Measurements from ENCODE around the gene SNW1.
"Not testable (repeated sequence)": the region's sequence is repeated elsewhere in the genome, so short reads cannot be mapped to it uniquely, and the experiment has no call there.

The SNW1 gene

DNA sequence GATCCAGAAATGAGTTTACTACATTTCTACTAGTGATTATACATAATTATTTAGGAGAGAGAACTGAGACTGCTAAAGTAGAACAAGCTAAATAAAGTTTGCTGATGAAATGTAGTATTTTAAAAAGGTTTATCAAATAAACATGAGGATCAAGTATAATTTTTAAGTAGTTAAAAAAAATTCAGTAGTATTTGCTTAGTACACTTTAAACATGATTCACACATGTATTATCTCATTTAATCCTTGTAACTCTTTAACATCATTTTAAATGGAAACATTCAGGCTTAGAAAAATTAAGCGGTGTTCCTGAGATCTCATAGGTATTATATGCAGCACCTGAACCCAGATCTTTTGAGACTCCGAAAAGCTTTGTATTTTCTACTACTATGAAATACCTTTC lies 8.7 kb downstream of the SNW1 start:
- peaks cover 46% of the 10 kb centered on the region for H3K79me2 ChIP-seq (ENCODE audit: insufficient read depth, low read length)
- peak overlapping the region; percentile 53 for H3K4me2 ChIP-seq (ENCODE audit: low read depth, low read length, poor library complexity, severe bottlenecking)
- H3K9me2 ChIP-seq (replicated peaks; ENCODE audit: low read depth, low read length), result no peaks in the 10 kb centered on the region
- H3K4me3 ChIP-seq (ENCODE audit: low read length, poor library complexity, severe bottlenecking), result peak overlapping the region; percentile 19
- peaks cover 49% of the 10 kb centered on the region for H3K36me3 ChIP-seq (ENCODE audit: insufficient read depth, low read length)
- TF ChIP-seq EZH2phosphoT487 (IDR thresholded peaks at IDR 0.05; ENCODE audit: borderline replicate concordance), result no peak
- peaks cover 34% of the 10 kb centered on the region for H4K20me1 ChIP-seq (ENCODE audit: insufficient read depth, low read length, poor library complexity, severe bottlenecking)
- H2AFZ ChIP-seq (ENCODE audit: low read length), result no peak overlapping the region
- H3K27me3 ChIP-seq (ENCODE audit: insufficient read depth, low read length, poor library complexity, severe bottlenecking), result no peaks in the 10 kb centered on the region
- peak overlapping the region; percentile 23 for H3K9ac ChIP-seq (ENCODE audit: low read depth, low read length, poor library complexity, severe bottlenecking)
- H3F3A ChIP-seq (ENCODE audit: low read depth), result no peaks in the 10 kb centered on the region
- no peaks in the 10 kb centered on the region for H3K9me3 ChIP-seq (ENCODE audit: insufficient read depth, low read depth, low read length)
- H3K4me1 ChIP-seq (ENCODE audit: insufficient read depth, low read length, poor library complexity, severe bottlenecking), result peaks cover 11% of the 10 kb centered on the region

- H3K9ac ChIP-seq (ENCODE audit: low read depth, low read length, poor library complexity, severe bottlenecking); H3F3A ChIP-seq (ENCODE audit: low read depth); H3K4me1 ChIP-seq (ENCODE audit: insufficient read depth, low read length, poor library complexity, severe bottlenecking); H3K27me3 ChIP-seq (ENCODE audit: insufficient read depth, low read length, poor library complexity, severe bottlenecking); H3K79me2 ChIP-seq (ENCODE audit: insufficient read depth, low read length); H3K4me2 ChIP-seq (ENCODE audit: low read depth, low read length, poor library complexity, severe bottlenecking); H3K9me2 ChIP-seq (replicated peaks; ENCODE audit: low read depth, low read length); H3K4me3 ChIP-seq (ENCODE audit: low read length, poor library complexity, severe bottlenecking); H2AFZ ChIP-seq (ENCODE audit: low read length); H3K9me3 ChIP-seq (ENCODE audit: insufficient read depth, low read depth, low read length): not testable (repeated sequence)
- Histone ChIP-seq H3K36me3 (ENCODE audit: insufficient read depth, low read length) (peaks cover 65% of the 10 kb centered on the region), H4K20me1 (ENCODE audit: insufficient read depth, low read length, poor library complexity, severe bottlenecking) (peaks cover 24% of the 10 kb centered on the region)
Observed at GRCh38 chr14:77747425-77747824, 13.5 kb downstream of the SNW1 start.

DNA sequence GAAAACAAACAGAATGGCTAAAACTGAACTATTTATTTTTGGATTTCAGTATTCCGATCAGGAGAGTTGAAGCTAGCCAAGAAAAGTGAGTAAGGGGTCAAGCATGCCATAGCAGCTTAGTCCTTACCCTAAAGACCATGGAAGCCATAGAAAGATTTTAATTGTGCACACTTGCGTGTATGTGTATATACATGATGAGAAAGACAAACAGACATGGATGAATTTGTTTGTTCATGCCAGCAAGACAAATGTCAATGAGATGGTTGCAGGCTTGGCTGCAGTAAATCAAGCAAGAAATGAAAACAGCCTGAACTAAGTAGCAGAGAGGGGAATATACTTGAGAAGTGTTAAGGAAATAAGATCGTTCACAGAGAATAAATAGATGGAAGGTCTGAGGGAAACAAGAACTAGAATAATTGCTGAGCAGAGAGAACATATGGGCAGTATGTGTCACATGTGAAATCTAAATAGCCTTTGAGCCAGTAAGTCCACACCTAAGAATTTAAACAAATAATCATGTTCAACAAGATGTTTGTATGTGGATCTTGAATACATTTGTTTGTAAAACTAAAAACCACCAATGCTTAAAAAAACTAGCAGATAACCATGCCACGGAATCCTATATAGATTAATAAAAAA lies 14.8 kb downstream of the SNW1 start:
- H3K9ac ChIP-seq (ENCODE audit: low read depth, low read length, poor library complexity, severe bottlenecking), result no peak overlapping the region
- no peaks in the 10 kb centered on the region for H3K9me2 ChIP-seq (replicated peaks; ENCODE audit: low read depth, low read length)
- no peaks in the 10 kb centered on the region for H3K27me3 ChIP-seq (ENCODE audit: insufficient read depth, low read length, poor library complexity, severe bottlenecking)
- TF ChIP-seq CTCF (conservative IDR thresholded peaks at IDR 0.05; ENCODE audit: low read length), result no peak
- no peak for TF ChIP-seq EZH2phosphoT487 (IDR thresholded peaks at IDR 0.05; ENCODE audit: borderline replicate concordance)
- H3K4me1 ChIP-seq (ENCODE audit: insufficient read depth, low read length, poor library complexity, severe bottlenecking), result no peaks in the 10 kb centered on the region
- no peak overlapping the region for H3K4me3 ChIP-seq (ENCODE audit: low read length, poor library complexity, severe bottlenecking)
- H3K79me2 ChIP-seq (ENCODE audit: insufficient read depth, low read length), result peaks cover 2% of the 10 kb centered on the region; the same call in 1 of the 2 replicates
- H3K4me2 ChIP-seq (ENCODE audit: low read depth, low read length, poor library complexity, severe bottlenecking), result no peak overlapping the region
- H3F3A ChIP-seq (ENCODE audit: low read depth), result no peaks in the 10 kb centered on the region
- H3K36me3 ChIP-seq (ENCODE audit: insufficient read depth, low read length), result peaks cover 64% of the 10 kb centered on the region
- no peaks in the 10 kb centered on the region for H3K9me3 ChIP-seq (ENCODE audit: insufficient read depth, low read depth, low read length)
- peaks cover 12% of the 10 kb centered on the region for H4K20me1 ChIP-seq (ENCODE audit: insufficient read depth, low read length, poor library complexity, severe bottlenecking)
- no peak overlapping the region for H2AFZ ChIP-seq (ENCODE audit: low read length)

DNA sequence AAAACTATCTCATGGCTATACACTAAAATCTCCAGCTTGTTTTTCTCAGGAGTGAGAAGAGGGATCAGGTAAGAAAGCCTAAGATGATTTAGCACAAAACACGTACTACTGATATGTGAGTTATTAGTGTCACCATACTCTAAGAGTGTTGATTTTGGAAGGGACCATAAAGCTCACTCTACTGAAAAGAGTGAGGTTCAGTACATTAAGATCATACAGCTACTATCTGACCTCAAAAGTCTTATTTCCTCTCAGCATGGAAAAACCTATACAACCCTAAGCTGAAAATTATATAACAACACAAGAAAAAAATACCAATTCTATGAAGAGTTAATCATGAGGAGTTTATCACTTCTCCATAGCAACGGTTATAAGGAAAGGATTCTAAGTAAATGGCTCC lies 19.5 kb downstream of the SNW1 start:
- H3K4me2 ChIP-seq (ENCODE audit: low read depth, low read length, poor library complexity, severe bottlenecking), result no peak overlapping the region
- H2AFZ ChIP-seq (ENCODE audit: low read length), result no peak overlapping the region
- H3K4me3 ChIP-seq (ENCODE audit: low read length, poor library complexity, severe bottlenecking), result no peak overlapping the region
- TF ChIP-seq EZH2phosphoT487 (IDR thresholded peaks at IDR 0.05; ENCODE audit: borderline replicate concordance) (no peak), CTCF (conservative IDR thresholded peaks at IDR 0.05; ENCODE audit: low read length) (no peak)
- no peaks in the 10 kb centered on the region for H3F3A ChIP-seq (ENCODE audit: low read depth)
- no peaks in the 10 kb centered on the region for H3K27me3 ChIP-seq (ENCODE audit: insufficient read depth, low read length, poor library complexity, severe bottlenecking)
- H3K9ac ChIP-seq (ENCODE audit: low read depth, low read length, poor library complexity, severe bottlenecking), result no peak overlapping the region
- H4K20me1 ChIP-seq (ENCODE audit: insufficient read depth, low read length, poor library complexity, severe bottlenecking), result peaks cover 22% of the 10 kb centered on the region
- no peaks in the 10 kb centered on the region for H3K9me2 ChIP-seq (replicated peaks; ENCODE audit: low read depth, low read length)
- H3K4me1 ChIP-seq (ENCODE audit: insufficient read depth, low read length, poor library complexity, severe bottlenecking), result no peaks in the 10 kb centered on the region
- H3K9me3 ChIP-seq (ENCODE audit: insufficient read depth, low read depth, low read length), result no peaks in the 10 kb centered on the region
- H3K79me2 ChIP-seq (ENCODE audit: insufficient read depth, low read length), result no peaks in the 10 kb centered on the region
- H3K36me3 ChIP-seq (ENCODE audit: insufficient read depth, low read length), result peaks cover 74% of the 10 kb centered on the region; the same call in 1 of the 2 replicates
